ENCODE data around the gene LHB.

The LHB gene

DNA sequence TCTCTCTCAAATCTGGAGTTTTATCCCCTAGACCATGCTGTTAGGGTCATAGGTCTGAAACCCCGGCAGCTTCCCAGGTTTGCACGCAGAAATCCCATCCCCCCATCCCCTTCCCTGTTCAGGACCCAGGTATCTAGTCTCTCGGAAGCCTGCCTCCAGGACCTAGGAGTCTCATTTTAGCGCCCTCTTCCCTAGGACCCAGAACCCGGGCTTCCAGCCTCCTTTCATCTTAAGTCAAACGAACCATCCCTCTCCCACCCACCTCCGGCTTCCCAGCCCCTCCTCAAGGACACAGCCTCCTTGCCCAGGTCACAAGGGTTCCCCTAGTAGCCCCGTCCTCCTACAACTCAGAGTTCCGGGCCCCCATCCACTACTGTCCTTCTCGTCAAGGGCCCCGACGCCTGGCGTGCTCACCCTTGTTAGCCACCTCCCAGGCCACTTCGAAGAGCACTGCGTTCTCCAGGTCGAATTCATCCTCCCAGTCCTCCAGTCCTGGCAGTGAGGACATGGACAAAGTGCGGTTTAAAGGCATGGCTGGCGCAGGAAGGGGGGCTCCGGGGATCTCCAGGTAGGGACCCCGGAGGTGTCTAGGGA is 24.2 kb downstream of the LHB start:
- TF ChIP-seq EP300 (IDR thresholded peaks at IDR 0.05; ENCODE audit: borderline replicate concordance), result no peak

DNA sequence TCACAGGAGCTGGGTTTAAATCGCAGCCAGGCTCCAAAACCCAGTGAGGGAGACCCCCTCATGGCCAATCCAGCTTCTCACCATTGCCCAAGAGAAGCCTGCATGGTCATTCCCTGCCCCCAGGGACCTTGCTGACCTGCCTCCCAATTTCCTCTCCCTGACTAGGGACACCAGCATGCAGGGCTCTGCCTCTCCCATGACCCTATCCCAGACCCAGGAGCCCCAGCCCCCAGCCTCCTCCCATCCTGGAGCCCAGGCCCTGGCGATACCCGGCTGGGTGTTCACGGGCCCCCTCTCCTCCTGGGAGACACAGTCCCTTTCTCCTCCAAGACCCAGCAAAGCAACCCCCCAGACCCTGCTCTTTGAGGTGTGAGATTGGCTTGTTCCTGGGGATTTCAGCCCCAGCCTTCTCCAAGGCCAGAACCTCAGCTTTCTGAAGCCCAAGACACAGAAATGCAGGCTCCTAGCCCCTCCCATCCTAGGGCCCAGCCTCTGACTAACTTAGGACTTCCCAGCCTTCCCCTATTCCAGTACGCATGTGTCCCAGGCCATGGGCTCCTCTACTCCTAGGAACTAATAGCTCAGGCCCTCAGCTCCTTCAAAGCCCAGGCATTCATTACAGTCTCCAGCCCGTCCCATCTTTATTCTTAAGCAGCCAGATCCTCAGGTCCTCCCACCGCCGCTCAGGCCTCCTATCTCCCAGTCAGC is 24.9 kb downstream of the LHB start:
- TF ChIP-seq EP300 (IDR thresholded peaks at IDR 0.05; ENCODE audit: borderline replicate concordance) (no peak), CREB1 (IDR thresholded peaks at IDR 0.05; ENCODE audit: low read depth) (no peak), RAD21 (IDR thresholded peaks at IDR 0.05; ENCODE audit: low read depth) (no peak), ZBTB7A (IDR thresholded peaks at IDR 0.05; ENCODE audit: low read depth) (no peak), TAF1 (IDR thresholded peaks at IDR 0.05; ENCODE audit: low read depth) (no peak), TCF12 (IDR thresholded peaks at IDR 0.05; ENCODE audit: low read depth) (no peak), FOXM1 (IDR thresholded peaks at IDR 0.05; ENCODE audit: borderline replicate concordance, low read depth) (no peak), TEAD4 (IDR thresholded peaks at IDR 0.05) (no peak), CEBPB (IDR thresholded peaks at IDR 0.05) (no peak), EGR1 (IDR thresholded peaks at IDR 0.05) (no peak)
- TF ChIP-seq, protein P1, sequence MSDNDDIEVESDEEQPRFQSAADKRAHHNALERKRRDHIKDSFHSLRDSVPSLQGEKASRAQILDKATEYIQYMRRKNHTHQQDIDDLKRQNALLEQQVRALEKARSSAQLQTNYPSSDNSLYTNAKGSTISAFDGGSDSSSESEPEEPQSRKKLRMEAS (IDR thresholded peaks at IDR 0.05), result no peak
- TF ChIP-seq, protein P2, sequence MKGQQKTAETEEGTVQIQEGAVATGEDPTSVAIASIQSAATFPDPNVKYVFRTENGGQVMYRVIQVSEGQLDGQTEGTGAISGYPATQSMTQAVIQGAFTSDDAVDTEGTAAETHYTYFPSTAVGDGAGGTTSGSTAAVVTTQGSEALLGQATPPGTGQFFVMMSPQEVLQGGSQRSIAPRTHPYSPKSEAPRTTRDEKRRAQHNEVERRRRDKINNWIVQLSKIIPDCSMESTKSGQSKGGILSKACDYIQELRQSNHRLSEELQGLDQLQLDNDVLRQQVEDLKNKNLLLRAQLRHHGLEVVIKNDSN (IDR thresholded peaks at IDR 0.05), result no peak
- TF ChIP-seq, protein P3, sequence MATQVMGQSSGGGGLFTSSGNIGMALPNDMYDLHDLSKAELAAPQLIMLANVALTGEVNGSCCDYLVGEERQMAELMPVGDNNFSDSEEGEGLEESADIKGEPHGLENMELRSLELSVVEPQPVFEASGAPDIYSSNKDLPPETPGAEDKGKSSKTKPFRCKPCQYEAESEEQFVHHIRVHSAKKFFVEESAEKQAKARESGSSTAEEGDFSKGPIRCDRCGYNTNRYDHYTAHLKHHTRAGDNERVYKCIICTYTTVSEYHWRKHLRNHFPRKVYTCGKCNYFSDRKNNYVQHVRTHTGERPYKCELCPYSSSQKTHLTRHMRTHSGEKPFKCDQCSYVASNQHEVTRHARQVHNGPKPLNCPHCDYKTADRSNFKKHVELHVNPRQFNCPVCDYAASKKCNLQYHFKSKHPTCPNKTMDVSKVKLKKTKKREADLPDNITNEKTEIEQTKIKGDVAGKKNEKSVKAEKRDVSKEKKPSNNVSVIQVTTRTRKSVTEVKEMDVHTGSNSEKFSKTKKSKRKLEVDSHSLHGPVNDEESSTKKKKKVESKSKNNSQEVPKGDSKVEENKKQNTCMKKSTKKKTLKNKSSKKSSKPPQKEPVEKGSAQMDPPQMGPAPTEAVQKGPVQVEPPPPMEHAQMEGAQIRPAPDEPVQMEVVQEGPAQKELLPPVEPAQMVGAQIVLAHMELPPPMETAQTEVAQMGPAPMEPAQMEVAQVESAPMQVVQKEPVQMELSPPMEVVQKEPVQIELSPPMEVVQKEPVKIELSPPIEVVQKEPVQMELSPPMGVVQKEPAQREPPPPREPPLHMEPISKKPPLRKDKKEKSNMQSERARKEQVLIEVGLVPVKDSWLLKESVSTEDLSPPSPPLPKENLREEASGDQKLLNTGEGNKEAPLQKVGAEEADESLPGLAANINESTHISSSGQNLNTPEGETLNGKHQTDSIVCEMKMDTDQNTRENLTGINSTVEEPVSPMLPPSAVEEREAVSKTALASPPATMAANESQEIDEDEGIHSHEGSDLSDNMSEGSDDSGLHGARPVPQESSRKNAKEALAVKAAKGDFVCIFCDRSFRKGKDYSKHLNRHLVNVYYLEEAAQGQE (IDR thresholded peaks at IDR 0.05; ENCODE audit: low read depth), result no peak

DNA sequence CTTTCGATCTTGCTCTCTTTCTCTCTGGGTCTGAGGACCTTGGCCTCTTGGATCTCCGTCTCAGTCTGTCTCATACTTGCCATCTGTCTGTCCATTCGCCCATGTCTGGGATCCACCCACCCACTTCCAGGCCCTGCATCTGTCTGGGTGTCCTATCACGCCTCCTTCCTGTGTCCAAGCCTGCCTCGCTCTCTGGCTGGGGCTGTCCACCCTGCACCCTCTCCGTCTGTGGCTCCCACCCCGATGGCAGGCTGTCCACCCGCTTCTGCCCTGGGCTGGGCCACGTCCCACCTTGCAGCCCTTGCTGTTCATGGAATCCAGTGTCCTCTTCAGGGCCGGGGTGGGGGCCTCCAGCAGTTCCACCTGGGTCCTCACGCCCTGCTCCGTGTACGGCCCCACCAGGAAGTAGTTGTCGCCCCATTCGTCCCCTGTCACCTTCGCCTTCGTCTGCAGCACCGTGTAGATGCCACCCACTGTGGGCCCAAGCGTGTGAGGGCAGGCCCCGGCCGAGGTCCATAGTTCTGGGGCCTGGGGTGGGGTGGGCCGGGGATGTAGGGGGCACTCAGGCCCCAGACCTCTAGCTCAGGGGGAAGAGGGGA is 25.8 kb downstream of the LHB start:
- no peak for TF ChIP-seq FOXM1 (IDR thresholded peaks at IDR 0.05; ENCODE audit: borderline replicate concordance, low read depth)
- TF ChIP-seq, protein P3 (IDR thresholded peaks at IDR 0.05; ENCODE audit: low read depth), result no peak

DNA sequence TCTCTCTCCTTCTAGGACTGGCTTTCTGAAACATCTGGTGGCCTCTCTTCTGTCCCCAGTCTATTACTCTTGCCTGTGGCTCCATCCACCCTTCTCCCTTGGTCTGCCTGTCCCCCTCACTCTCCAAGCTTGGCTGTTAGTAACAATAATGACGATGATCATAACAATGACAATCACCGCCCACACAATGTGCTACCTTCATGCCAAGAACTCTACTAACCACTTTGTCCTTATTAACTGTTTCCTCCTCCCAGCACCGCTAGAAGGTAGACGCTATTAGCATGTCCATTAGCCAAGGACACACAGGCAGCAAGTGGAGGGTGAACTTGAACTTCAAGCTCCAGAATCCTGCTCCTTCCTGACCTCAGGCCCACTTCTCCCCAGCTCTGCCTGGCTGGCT is 26.5 kb downstream of the LHB start:
- no peak for TF ChIP-seq NFIC (IDR thresholded peaks at IDR 0.05)
- no peak for TF ChIP-seq ZBTB7A (IDR thresholded peaks at IDR 0.05; ENCODE audit: low read depth)
- no peak for TF ChIP-seq FOXM1 (IDR thresholded peaks at IDR 0.05; ENCODE audit: borderline replicate concordance, low read depth)
- no peak for TF ChIP-seq RAD21 (IDR thresholded peaks at IDR 0.05; ENCODE audit: low read depth)
- TF ChIP-seq, protein P1 (IDR thresholded peaks at IDR 0.05), result no peak
- no peak for TF ChIP-seq TCF12 (IDR thresholded peaks at IDR 0.05; ENCODE audit: low read depth)
- TF ChIP-seq TAF1 (IDR thresholded peaks at IDR 0.05; ENCODE audit: low read depth), result no peak
- no peak for TF ChIP-seq CREB1 (IDR thresholded peaks at IDR 0.05; ENCODE audit: low read depth)
- TF ChIP-seq EP300 (IDR thresholded peaks at IDR 0.05; ENCODE audit: borderline replicate concordance), result no peak
- TF ChIP-seq YY1 (IDR thresholded peaks at IDR 0.05; ENCODE audit: low read depth), result no peak
- TF ChIP-seq, protein P3 (IDR thresholded peaks at IDR 0.05; ENCODE audit: low read depth), result no peak
- TF ChIP-seq EGR1 (IDR thresholded peaks at IDR 0.05), result no peak
- TF ChIP-seq, protein P2 (IDR thresholded peaks at IDR 0.05), result no peak
- TF ChIP-seq TEAD4 (IDR thresholded peaks at IDR 0.05), result no peak
- TF ChIP-seq CEBPB (IDR thresholded peaks at IDR 0.05), result no peak
